ENCODE results near the gene ACSM2B. TPM values are rescaled to one million over a fixed set of nuclear protein-coding genes. Genes with fewer than 3 reads are reported as not detected.
"Not testable (repeated sequence)": the region's sequence is repeated elsewhere in the genome, so short reads cannot be mapped to it uniquely, and the experiment has no call there.

Gene ACSM2B
- total RNA-seq, 2 donors from 2014 or later = not detected

DNA sequence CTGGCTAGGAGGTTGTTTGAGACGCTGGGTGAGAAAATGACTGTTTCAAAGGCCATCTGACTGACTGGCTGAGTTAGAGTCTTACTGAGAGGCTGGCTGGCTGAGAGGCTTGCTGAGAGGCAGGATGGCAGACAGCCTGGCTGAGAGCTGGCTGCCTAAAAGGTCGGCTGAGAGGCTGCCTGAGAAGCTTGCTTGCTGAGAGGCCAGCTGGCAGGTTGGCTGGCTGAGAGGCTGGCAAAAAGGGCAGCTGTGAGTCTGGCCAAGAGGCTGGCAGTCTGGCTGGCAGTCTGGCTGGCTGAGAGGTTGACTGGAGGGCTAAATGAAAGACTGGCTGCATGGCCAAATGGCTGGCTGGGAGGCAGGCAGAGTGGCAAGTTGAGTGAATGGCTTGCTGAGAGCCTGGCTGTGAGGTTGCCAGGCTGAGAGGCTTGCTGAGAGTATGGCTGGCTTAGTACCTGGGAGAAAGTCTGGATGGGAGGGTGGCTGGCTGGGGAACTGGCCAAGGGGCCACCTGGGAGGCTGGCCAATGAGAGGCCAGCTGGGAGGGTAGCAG lies 35.3 kb upstream of the ACSM2B start:
- ATAC-seq = no peak
- Mint-ChIP-seq H3K27ac (no peak overlapping the region), H3K4me3 (no peak overlapping the region), H3K9me3 (no peaks in the 10 kb centered on the region), H3K27me3 (peaks cover 24 to 43% of the 10 kb centered on the region in 2 donors), H3K4me1 (ENCODE audit: low read depth in 2 of 2) (no peaks in the 10 kb centered on the region), H3K36me3 (no peaks in the 10 kb centered on the region)
- DNase-seq (ENCODE audit: low spot score) = no peak

GRCh38 chr16:20610892-20611349 lies 34.8 kb upstream of the ACSM2B start:
- Mint-ChIP-seq H3K27ac (no peak overlapping the region), H3K27me3 (peaks cover 22 to 41% of the 10 kb centered on the region in 2 donors), H3K36me3 (no peaks in the 10 kb centered on the region), H3K4me3 (no peak overlapping the region), H3K4me1 (ENCODE audit: low read depth in 2 of 2) (no peaks in the 10 kb centered on the region), H3K9me3 (no peaks in the 10 kb centered on the region)
- peak in 1 of 2 donors; percentile 25 for ATAC-seq
- DNase-seq (ENCODE audit: low spot score) = no peak

GRCh38 chr16:20610211-20610891 lies 34.2 kb upstream of the ACSM2B start:
- DNase-seq (ENCODE audit: low spot score) (no peak), ATAC-seq (peak in 1 of 2 donors; percentile 11)
- no peak overlapping the region for H3K4me3 Mint-ChIP-seq
- H3K4me1 Mint-ChIP-seq (ENCODE audit: low read depth in 2 of 2) = no peaks in the 10 kb centered on the region
- no peaks in the 10 kb centered on the region for H3K36me3 Mint-ChIP-seq
- H3K9me3 Mint-ChIP-seq = no peaks in the 10 kb centered on the region
- peaks cover 22 to 41% of the 10 kb centered on the region in 2 donors for H3K27me3 Mint-ChIP-seq
- no peak overlapping the region for H3K27ac Mint-ChIP-seq

GRCh38 chr16:20602205-20602604 lies 26.0 kb upstream of the ACSM2B start:
- not testable (repeated sequence) for H3K27me3 Mint-ChIP-seq; H3K27ac Mint-ChIP-seq; H3K36me3 Mint-ChIP-seq; H3K9me3 Mint-ChIP-seq; ATAC-seq; H3K4me3 Mint-ChIP-seq; DNase-seq (ENCODE audit: low spot score); H3K4me1 Mint-ChIP-seq (ENCODE audit: low read depth in 2 of 2)

DNA sequence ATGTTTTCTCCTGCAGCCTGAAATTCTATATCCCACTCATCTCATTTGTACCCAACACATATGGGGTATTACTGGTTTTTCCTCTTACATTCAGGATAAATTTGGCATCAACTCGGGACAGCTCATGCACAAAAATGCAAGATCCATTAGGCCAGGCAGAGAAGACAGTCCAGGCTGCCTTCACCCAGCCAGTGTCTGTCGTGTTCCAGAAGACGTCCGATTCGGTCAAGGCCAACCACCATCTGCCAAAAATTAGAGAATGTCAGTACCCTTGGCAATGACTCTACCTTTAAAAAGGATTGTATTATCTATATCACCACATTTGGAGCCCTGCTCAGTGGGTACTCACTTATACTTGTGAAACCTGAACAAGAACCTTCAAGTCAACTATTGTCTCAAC lies 23.3 kb upstream of the ACSM2B start:
- H3K27me3 Mint-ChIP-seq = peaks cover 14 to 16% of the 10 kb centered on the region in 2 donors
- H3K9me3 Mint-ChIP-seq; H3K4me1 Mint-ChIP-seq (ENCODE audit: low read depth in 2 of 2); H3K27ac Mint-ChIP-seq; H3K36me3 Mint-ChIP-seq; H3K4me3 Mint-ChIP-seq; DNase-seq (ENCODE audit: low spot score); ATAC-seq: not testable (repeated sequence)

GRCh38 chr16:20598832-20599469 lies 22.8 kb upstream of the ACSM2B start:
- no peak overlapping the region for H3K4me3 Mint-ChIP-seq
- no peaks in the 10 kb centered on the region for H3K9me3 Mint-ChIP-seq
- no peak for DNase-seq (ENCODE audit: low spot score)
- H3K27me3 Mint-ChIP-seq = peaks cover 14 to 16% of the 10 kb centered on the region in 2 donors
- no peak for ATAC-seq
- H3K4me1 Mint-ChIP-seq (ENCODE audit: low read depth in 2 of 2) = no peaks in the 10 kb centered on the region
- no peaks in the 10 kb centered on the region for H3K36me3 Mint-ChIP-seq
- H3K27ac Mint-ChIP-seq = no peak overlapping the region

- not testable (repeated sequence) for H3K36me3 Mint-ChIP-seq; ATAC-seq; H3K27ac Mint-ChIP-seq; H3K4me3 Mint-ChIP-seq; H3K4me1 Mint-ChIP-seq (ENCODE audit: low read depth in 2 of 2); H3K9me3 Mint-ChIP-seq; DNase-seq (ENCODE audit: low spot score)
- H3K27me3 Mint-ChIP-seq = peaks cover 16 to 23% of the 10 kb centered on the region in 2 donors
Measured at GRCh38 chr16:20595694-20596093, 19.5 kb upstream of the ACSM2B start.

GRCh38 chr16:20595068-20595467 lies 18.9 kb upstream of the ACSM2B start:
- H3K27me3 Mint-ChIP-seq = peaks cover 14 to 23% of the 10 kb centered on the region in 2 donors
- ATAC-seq; DNase-seq (ENCODE audit: low spot score); H3K9me3 Mint-ChIP-seq; H3K4me3 Mint-ChIP-seq; H3K27ac Mint-ChIP-seq; H3K4me1 Mint-ChIP-seq (ENCODE audit: low read depth in 2 of 2); H3K36me3 Mint-ChIP-seq: not testable (repeated sequence)

- H3K27ac Mint-ChIP-seq; H3K4me1 Mint-ChIP-seq (ENCODE audit: low read depth in 2 of 2); H3K9me3 Mint-ChIP-seq: not testable (repeated sequence)
Measured at GRCh38 chr16:20592780-20593179, 16.6 kb upstream of the ACSM2B start.

GRCh38 chr16:20589486-20589885 lies 13.3 kb upstream of the ACSM2B start:
- H3K4me3 Mint-ChIP-seq; H3K36me3 Mint-ChIP-seq; H3K9me3 Mint-ChIP-seq; H3K27ac Mint-ChIP-seq; H3K4me1 Mint-ChIP-seq (ENCODE audit: low read depth in 2 of 2); H3K27me3 Mint-ChIP-seq; ATAC-seq; DNase-seq (ENCODE audit: low spot score): not testable (repeated sequence)

More at GRCh38 chr16:20592780-20593179, 16.6 kb upstream of the ACSM2B start:
- peaks cover 14 to 23% of the 10 kb centered on the region in 2 donors for H3K27me3 Mint-ChIP-seq
- not testable (repeated sequence) for ATAC-seq; H3K4me3 Mint-ChIP-seq; H3K36me3 Mint-ChIP-seq; DNase-seq (ENCODE audit: low spot score)

GRCh38 chr16:20587645-20588074 lies 11.5 kb upstream of the ACSM2B start:
- H3K4me1 Mint-ChIP-seq (ENCODE audit: low read depth in 2 of 2); ATAC-seq; H3K27me3 Mint-ChIP-seq; H3K36me3 Mint-ChIP-seq; H3K27ac Mint-ChIP-seq; H3K9me3 Mint-ChIP-seq; DNase-seq (ENCODE audit: low spot score); H3K4me3 Mint-ChIP-seq: not testable (repeated sequence)

- H3K27ac Mint-ChIP-seq; H3K9me3 Mint-ChIP-seq; H3K4me1 Mint-ChIP-seq (ENCODE audit: low read depth in 2 of 2); H3K27me3 Mint-ChIP-seq; ATAC-seq; H3K4me3 Mint-ChIP-seq; DNase-seq (ENCODE audit: low spot score); H3K36me3 Mint-ChIP-seq: not testable (repeated sequence)
Measured at GRCh38 chr16:20586716-20587115, 10.5 kb upstream of the ACSM2B start.

DNA sequence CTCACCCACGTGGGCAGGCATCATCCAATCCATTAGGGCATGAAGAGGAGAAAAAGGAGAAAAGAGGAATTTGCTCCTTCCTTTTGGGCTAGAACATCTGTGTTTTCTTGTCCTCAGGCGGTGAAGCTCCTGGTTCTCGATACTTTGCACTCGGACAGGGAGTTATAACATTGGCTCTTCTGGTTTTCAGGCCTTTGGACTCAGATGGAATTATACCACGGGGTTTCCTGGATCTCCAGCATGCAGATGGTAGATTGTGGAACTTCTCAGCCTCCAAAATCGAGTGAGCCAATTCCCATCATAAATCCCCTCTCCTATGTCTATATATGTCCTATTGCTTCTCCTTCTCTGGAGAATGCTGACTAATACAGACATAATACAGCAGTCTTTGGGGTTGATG lies 9.9 kb upstream of the ACSM2B start:
- H3K27ac Mint-ChIP-seq; H3K4me3 Mint-ChIP-seq; H3K4me1 Mint-ChIP-seq (ENCODE audit: low read depth in 2 of 2); DNase-seq (ENCODE audit: low spot score); ATAC-seq; H3K27me3 Mint-ChIP-seq; H3K36me3 Mint-ChIP-seq; H3K9me3 Mint-ChIP-seq: not testable (repeated sequence)
